ENCODE results near the gene FGFR4. TPM values are rescaled to one million over a fixed set of nuclear protein-coding genes. Genes with fewer than 3 reads are reported as not detected.

FGFR4 gene
- total RNA-seq, 1 experiment from 2014 or later: 14.7 TPM

- Histone ChIP-seq H3K4me3 (no peak overlapping the region), H3K9me3 (ENCODE audit: insufficient read depth, low read depth) (no peaks in the 10 kb centered on the region), H3K4me2 (no peak overlapping the region), H3K79me2 (ENCODE audit: low read depth) (no peaks in the 10 kb centered on the region), H3K9me2 (ENCODE audit: insufficient read depth) (no peaks in the 10 kb centered on the region), H3K4me1 (replicated peaks; ENCODE audit: insufficient read depth) (no peaks in the 10 kb centered on the region), H3K27ac (no peak overlapping the region), H3K27me3 (ENCODE audit: insufficient read depth, low read depth) (no peaks in the 10 kb centered on the region), H4K20me1 (ENCODE audit: insufficient read depth) (no peaks in the 10 kb centered on the region), H3K36me3 (ENCODE audit: low read depth) (no peaks in the 10 kb centered on the region), H2AFZ (no peak overlapping the region), H3F3A (ENCODE audit: insufficient read depth, low read depth) (no peaks in the 10 kb centered on the region)
- POLR2A ChIA-PET (ENCODE audit: unreplicated experiment): no interaction called here
- no peak for DNase-seq
- no peak for TF ChIP-seq CTCF (conservative IDR thresholded peaks at IDR 0.05)
- TF ChIP-seq EZH2 (IDR thresholded peaks at IDR 0.05; ENCODE audit: low read depth): no peak
- CTCF ChIA-PET: interaction anchor here (0.7 kb wide), 1 partner anchor 225 kb away, joined by 3 read pairs; no protein-coding TSS in a partner anchor
- intact Hi-C loops (cut with micrococcal nuclease; ENCODE audit: unreplicated experiment): no loop called here
- BruUV-seq (replicated peaks): no TSS peak
Observed at GRCh38 chr5:177123789-177124485, 37.2 kb downstream of the FGFR4 start.

- no TSS peak for BruUV-seq (replicated peaks)
- CTCF ChIA-PET: interaction anchor here (0.7 kb wide), 1 partner anchor 225 kb away, joined by 3 read pairs; no protein-coding TSS in a partner anchor
Observed at GRCh38 chr5:177124486-177124991, 37.8 kb downstream of the FGFR4 start.

GRCh38 chr5:177126771-177127170 is 40.1 kb downstream of the FGFR4 start:
- POLR2A ChIA-PET (ENCODE audit: unreplicated experiment): no interaction called here
- CTCF ChIA-PET: interaction anchor here (1.1 kb wide), 1 partner anchor 553 kb away, joined by 3 read pairs; no protein-coding TSS in a partner anchor
- BruUV-seq (replicated peaks): no TSS peak
- Histone ChIP-seq H3K9me2 (ENCODE audit: insufficient read depth) (no peaks in the 10 kb centered on the region), H3K27me3 (ENCODE audit: insufficient read depth, low read depth) (no peaks in the 10 kb centered on the region), H3K9me3 (ENCODE audit: insufficient read depth, low read depth) (no peaks in the 10 kb centered on the region), H3F3A (ENCODE audit: insufficient read depth, low read depth) (peaks cover 13% of the 10 kb centered on the region), H3K4me1 (replicated peaks; ENCODE audit: insufficient read depth) (no peaks in the 10 kb centered on the region), H3K4me3 (no peak overlapping the region), H3K27ac (no peak overlapping the region), H2AFZ (no peak overlapping the region), H3K36me3 (ENCODE audit: low read depth) (no peaks in the 10 kb centered on the region), H3K79me2 (ENCODE audit: low read depth) (no peaks in the 10 kb centered on the region), H4K20me1 (ENCODE audit: insufficient read depth) (no peaks in the 10 kb centered on the region), H3K4me2 (no peak overlapping the region)
- intact Hi-C loops (cut with micrococcal nuclease; ENCODE audit: unreplicated experiment): no loop called here
- no peak for DNase-seq
- no peak for TF ChIP-seq CTCF (conservative IDR thresholded peaks at IDR 0.05)
- TF ChIP-seq EZH2 (IDR thresholded peaks at IDR 0.05; ENCODE audit: low read depth): no peak

More at GRCh38 chr5:177124486-177124991, 37.8 kb downstream of the FGFR4 start:
- H3K9me3 ChIP-seq (ENCODE audit: insufficient read depth, low read depth): no peaks in the 10 kb centered on the region
- H3K27me3 ChIP-seq (ENCODE audit: insufficient read depth, low read depth): no peaks in the 10 kb centered on the region
- H3K4me3 ChIP-seq: no peak overlapping the region
- H4K20me1 ChIP-seq (ENCODE audit: insufficient read depth): no peaks in the 10 kb centered on the region
- H3K36me3 ChIP-seq (ENCODE audit: low read depth): no peaks in the 10 kb centered on the region
- POLR2A ChIA-PET (ENCODE audit: unreplicated experiment): no interaction called here
- no peaks in the 10 kb centered on the region for H3K9me2 ChIP-seq (ENCODE audit: insufficient read depth)
- H3F3A ChIP-seq (ENCODE audit: insufficient read depth, low read depth): no peaks in the 10 kb centered on the region
- H2AFZ ChIP-seq: no peak overlapping the region
- H3K4me1 ChIP-seq (replicated peaks; ENCODE audit: insufficient read depth): no peaks in the 10 kb centered on the region
- no peak overlapping the region for H3K4me2 ChIP-seq
- TF ChIP-seq EZH2 (IDR thresholded peaks at IDR 0.05; ENCODE audit: low read depth) (no peak), CTCF (conservative IDR thresholded peaks at IDR 0.05) (no peak)
- H3K79me2 ChIP-seq (ENCODE audit: low read depth): no peaks in the 10 kb centered on the region
- intact Hi-C loops (cut with micrococcal nuclease; ENCODE audit: unreplicated experiment): no loop called here
- no peak for DNase-seq
- H3K27ac ChIP-seq: no peak overlapping the region
